Mesodermal cell (in vitro differentiated cells): ENCODE measurements around the gene GNAS-AS1.

Source experiments
- H3K27ac ChIP-seq: 2 replicates; pipeline ENCODE4 v1.7.0; 2013; ENCODE audit warnings: mild to moderate bottlenecking, low read depth, low read length, moderate library complexity; ENCODE audit not compliant: severe bottlenecking
- H3K36me3 ChIP-seq: 2 replicates; pipeline ENCODE4 v1.7.1; 2013; ENCODE audit warnings: mild to moderate bottlenecking, low read length, moderate library complexity; ENCODE audit not compliant: control insufficient read depth, insufficient read depth
- H3K4me1 ChIP-seq: one replicate; pipeline ENCODE4 v1.7.1; 2013; ENCODE audit warnings: mild to moderate bottlenecking, low read length; ENCODE audit not compliant: insufficient read depth, control insufficient read depth, poor library complexity, severe bottlenecking
- H3K4me3 ChIP-seq: 2 replicates; pipeline ENCODE4 v1.7.0; 2013; ENCODE audit warnings: low read length, control low read depth, mild to moderate bottlenecking; ENCODE audit not compliant: insufficient read depth, poor library complexity, severe bottlenecking; ENCODE audit errors: extremely low read depth
- H3K9me3 ChIP-seq: 2 replicates; pipeline ENCODE4 v1.7.1; 2013; ENCODE audit warnings: mild to moderate bottlenecking, low read length, moderate library complexity; ENCODE audit not compliant: control insufficient read depth
- WGBS, 2 experiments: methylation state at CpG; one replicate each; pipeline ENCODE4 v1.1.5; 2013; ENCODE audit warnings: missing lambda C conversion rate in 2 of 2; ENCODE audit not compliant: insufficient coverage in 2 of 2; 5-methylcytosine and 5-hydroxymethylcytosine counted together

The GNAS-AS1 gene

GRCh38 chr20:58776109-58776508 is 74.6 kb downstream of the GNAS-AS1 start:
- Histone ChIP-seq H3K4me1 (no peaks in the 10 kb centered on the region), H3K4me3 (no peak overlapping the region), H3K27ac (no peak overlapping the region), H3K36me3 (no peaks in the 10 kb centered on the region), H3K9me3 (no peaks in the 10 kb centered on the region)
- 90 to 93% methylated on average over 2 to 3 of the region's 3 CpGs for WGBS, 2 experiments

- WGBS, 2 experiments = 87 to 94% methylated on average over 5 to 7 of the region's 8 CpGs
- Histone ChIP-seq H3K9me3 (no peaks in the 10 kb centered on the region), H3K36me3 (no peaks in the 10 kb centered on the region), H3K27ac (no peak overlapping the region), H3K4me3 (no peak overlapping the region), H3K4me1 (no peaks in the 10 kb centered on the region)
These were observed 75.3 kb downstream of the GNAS-AS1 start for GRCh38 chr20:58775371-58775770.

GRCh38 chr20:58774667-58775263 is 75.9 kb downstream of the GNAS-AS1 start:
- no peaks in the 10 kb centered on the region for H3K4me1 ChIP-seq
- 87 to 95% methylated on average over 2 of the region's 5 CpGs for whole genome bisulfite sequencing, 2 experiments
- no peak overlapping the region for H3K27ac ChIP-seq
- no peaks in the 10 kb centered on the region for H3K36me3 ChIP-seq
- H3K4me3 ChIP-seq = no peak overlapping the region
- no peaks in the 10 kb centered on the region for H3K9me3 ChIP-seq

DNA sequence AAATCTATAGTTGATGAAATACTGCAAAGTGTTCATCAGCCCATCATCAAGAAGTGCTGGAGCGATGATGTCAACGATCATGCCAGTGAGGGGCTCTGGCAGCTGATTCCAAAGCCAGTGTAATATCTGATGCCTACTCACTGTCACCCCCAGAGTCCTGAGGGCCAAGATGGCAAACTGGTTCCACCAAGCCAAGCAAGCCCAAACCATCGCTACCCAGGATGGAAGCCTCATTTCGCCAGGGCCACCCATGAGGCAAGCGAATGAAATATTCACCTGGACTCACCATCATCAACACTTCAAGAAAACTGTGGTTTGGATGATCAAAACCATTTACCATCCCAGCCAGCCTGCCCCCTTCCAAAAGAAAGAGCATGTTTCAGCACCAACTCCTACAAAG is 76.5 kb downstream of the GNAS-AS1 start:
- no peak overlapping the region for H3K4me3 ChIP-seq
- H3K9me3 ChIP-seq = no peaks in the 10 kb centered on the region
- no peak overlapping the region for H3K27ac ChIP-seq
- WGBS, 2 experiments = 96 to 97% methylated on average over 4 to 5 of the region's 5 CpGs
- no peaks in the 10 kb centered on the region for H3K4me1 ChIP-seq
- H3K36me3 ChIP-seq = no peaks in the 10 kb centered on the region

GRCh38 chr20:58772786-58773185 is 77.9 kb downstream of the GNAS-AS1 start:
- Histone ChIP-seq H3K9me3 (no peaks in the 10 kb centered on the region), H3K36me3 (no peaks in the 10 kb centered on the region)
- 93 to 98% methylated on average over 5 to 6 of the region's 6 CpGs for WGBS, 2 experiments

More at GRCh38 chr20:58772786-58773185, 77.9 kb downstream of the GNAS-AS1 start:
- Histone ChIP-seq H3K4me3 (no peak overlapping the region), H3K27ac (no peak overlapping the region), H3K4me1 (no peaks in the 10 kb centered on the region)
